ENCODE results near the gene UBTD1.

Gene UBTD1

DNA sequence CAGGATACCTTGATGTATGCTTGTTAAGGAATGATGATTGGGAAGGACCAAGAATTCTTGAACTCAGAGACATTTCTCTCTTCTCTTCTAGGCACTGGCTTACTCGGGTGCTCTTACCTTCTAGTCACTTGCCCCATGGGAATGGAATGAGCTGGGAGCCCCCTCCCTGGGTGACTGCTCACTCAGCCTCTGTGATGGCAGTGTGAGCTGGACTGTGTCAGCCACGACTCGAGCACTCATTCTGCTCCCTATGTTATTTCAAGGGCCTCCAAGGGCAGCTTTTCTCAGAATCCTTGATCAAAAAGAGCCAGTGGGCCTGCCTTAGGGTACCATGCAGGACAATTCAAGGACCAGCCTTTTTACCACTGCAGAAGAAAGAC lies 42.0 kb upstream of the UBTD1 start:
- no peaks in the 10 kb centered on the region for H3K9me2 ChIP-seq (replicated peaks; ENCODE audit: insufficient read depth, low read length)
- H3K9ac ChIP-seq (ENCODE audit: low read length) = no peak overlapping the region
- H3K4me3 ChIP-seq (ENCODE audit: insufficient read depth, low read length, poor library complexity, severe bottlenecking) = no peak overlapping the region
- H3K4me2 ChIP-seq (ENCODE audit: low read depth, low read length, poor library complexity, severe bottlenecking) = no peak overlapping the region
- H3K9me3 ChIP-seq (ENCODE audit: insufficient read depth, low read length) = no peaks in the 10 kb centered on the region
- TF ChIP-seq EZH2phosphoT487 (conservative IDR thresholded peaks at IDR 0.05; ENCODE audit: low read length) = no peak
- H3K27ac ChIP-seq (ENCODE audit: low read depth, low read length) = no peak overlapping the region
- no peaks in the 10 kb centered on the region for H3K27me3 ChIP-seq (ENCODE audit: low read length)
- H2AFZ ChIP-seq (ENCODE audit: low read depth, low read length, severe bottlenecking) = no peak overlapping the region
- H3K36me3 ChIP-seq (ENCODE audit: low read length) = peaks cover 14% of the 10 kb centered on the region; the same call in 1 of the 2 replicates
- no peaks in the 10 kb centered on the region for H4K20me1 ChIP-seq (ENCODE audit: low read depth, low read length)
- no peaks in the 10 kb centered on the region for H3K79me2 ChIP-seq (ENCODE audit: insufficient read depth, low read length)
- H3F3A ChIP-seq (ENCODE audit: insufficient read depth) = no peaks in the 10 kb centered on the region

DNA sequence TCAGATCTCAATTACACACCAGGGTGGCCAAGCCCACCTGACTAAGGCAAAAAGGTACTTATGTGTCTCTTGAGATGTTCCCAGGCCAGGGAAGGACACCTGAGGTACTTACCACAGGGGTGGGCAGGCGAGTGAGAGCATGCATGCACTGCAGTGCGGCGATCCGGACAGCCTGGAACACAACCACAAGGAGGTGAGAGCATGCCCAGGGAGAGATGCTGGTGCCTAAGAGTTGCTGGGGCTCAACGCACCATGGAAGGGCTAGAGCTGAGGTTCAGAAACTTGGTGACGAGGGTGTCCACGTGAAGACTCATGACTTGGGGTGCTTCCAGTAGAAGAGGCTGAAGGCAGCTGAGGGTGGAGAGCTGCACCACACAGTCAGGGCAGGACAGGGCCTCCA lies 39.6 kb upstream of the UBTD1 start:
- Histone ChIP-seq H3K9me3 (ENCODE audit: insufficient read depth, low read length) (no peaks in the 10 kb centered on the region), H3K9me2 (replicated peaks; ENCODE audit: insufficient read depth, low read length) (no peaks in the 10 kb centered on the region), H3K27me3 (ENCODE audit: low read length) (no peaks in the 10 kb centered on the region), H3K79me2 (ENCODE audit: insufficient read depth, low read length) (no peaks in the 10 kb centered on the region), H3K4me3 (ENCODE audit: insufficient read depth, low read length, poor library complexity, severe bottlenecking) (no peak overlapping the region), H3K9ac (ENCODE audit: low read length) (no peak overlapping the region), H2AFZ (ENCODE audit: low read depth, low read length, severe bottlenecking) (no peak overlapping the region), H3F3A (ENCODE audit: insufficient read depth) (peaks cover 6% of the 10 kb centered on the region; the same call in 1 of the 2 replicates), H3K27ac (ENCODE audit: low read depth, low read length) (no peak overlapping the region), H4K20me1 (ENCODE audit: low read depth, low read length) (no peaks in the 10 kb centered on the region), H3K4me2 (ENCODE audit: low read depth, low read length, poor library complexity, severe bottlenecking) (no peak overlapping the region), H3K36me3 (ENCODE audit: low read length) (peaks cover 23% of the 10 kb centered on the region; the same call in 1 of the 2 replicates)
- TF ChIP-seq CTCF (IDR thresholded peaks at IDR 0.05; ENCODE audit: insufficient read depth, low read length, poor library complexity, severe bottlenecking) (no peak), EZH2phosphoT487 (conservative IDR thresholded peaks at IDR 0.05; ENCODE audit: low read length) (no peak)

DNA sequence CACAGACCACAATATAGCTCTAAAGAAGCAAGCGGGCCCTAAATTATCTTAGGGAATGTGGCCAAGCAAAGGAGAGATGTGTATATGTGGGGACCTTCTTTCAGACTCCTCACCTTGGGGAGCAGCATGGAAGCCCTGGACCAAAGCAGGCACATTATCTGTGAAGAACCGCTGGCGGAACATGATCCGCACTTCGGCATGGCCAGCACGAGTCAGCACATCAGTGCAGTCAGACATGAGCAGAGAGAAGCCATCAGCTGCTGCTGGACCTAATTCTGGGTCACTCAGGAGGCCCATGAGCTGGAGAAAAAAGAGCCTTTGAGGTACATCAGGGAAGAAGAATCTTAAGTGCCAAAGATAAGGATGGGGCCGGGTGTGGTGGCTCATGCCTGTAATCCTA lies 38.8 kb upstream of the UBTD1 start:
- Histone ChIP-seq H3K9ac (ENCODE audit: low read length) (no peak overlapping the region), H3K4me2 (ENCODE audit: low read depth, low read length, poor library complexity, severe bottlenecking) (no peak overlapping the region), H3K9me2 (replicated peaks; ENCODE audit: insufficient read depth, low read length) (no peaks in the 10 kb centered on the region), H2AFZ (ENCODE audit: low read depth, low read length, severe bottlenecking) (no peak overlapping the region), H3K79me2 (ENCODE audit: insufficient read depth, low read length) (no peaks in the 10 kb centered on the region), H3K36me3 (ENCODE audit: low read length) (peaks cover 23% of the 10 kb centered on the region; the same call in 1 of the 2 replicates), H3K27me3 (ENCODE audit: low read length) (no peaks in the 10 kb centered on the region), H3K4me3 (ENCODE audit: insufficient read depth, low read length, poor library complexity, severe bottlenecking) (no peak overlapping the region), H3K27ac (ENCODE audit: low read depth, low read length) (no peak overlapping the region), H3K9me3 (ENCODE audit: insufficient read depth, low read length) (no peaks in the 10 kb centered on the region), H4K20me1 (ENCODE audit: low read depth, low read length) (no peaks in the 10 kb centered on the region), H3F3A (ENCODE audit: insufficient read depth) (peaks cover 10% of the 10 kb centered on the region; the same call in 1 of the 2 replicates)
- TF ChIP-seq EZH2phosphoT487 (conservative IDR thresholded peaks at IDR 0.05; ENCODE audit: low read length) = no peak
- TF ChIP-seq CTCF (IDR thresholded peaks at IDR 0.05; ENCODE audit: insufficient read depth, low read length, poor library complexity, severe bottlenecking) = no peak

- H2AFZ ChIP-seq (ENCODE audit: low read depth, low read length, severe bottlenecking) = no peak overlapping the region
- no peaks in the 10 kb centered on the region for H3K27me3 ChIP-seq (ENCODE audit: low read length)
- peaks cover 10% of the 10 kb centered on the region; the same call in 1 of the 2 replicates for H3F3A ChIP-seq (ENCODE audit: insufficient read depth)
- H3K36me3 ChIP-seq (ENCODE audit: low read length) = peaks cover 23% of the 10 kb centered on the region; the same call in 1 of the 2 replicates
- TF ChIP-seq CTCF (IDR thresholded peaks at IDR 0.05; ENCODE audit: insufficient read depth, low read length, poor library complexity, severe bottlenecking) = no peak
- TF ChIP-seq EZH2phosphoT487 (conservative IDR thresholded peaks at IDR 0.05; ENCODE audit: low read length) = no peak
- H3K9ac ChIP-seq (ENCODE audit: low read length) = no peak overlapping the region
- H3K9me3 ChIP-seq (ENCODE audit: insufficient read depth, low read length) = no peaks in the 10 kb centered on the region
- H3K79me2 ChIP-seq (ENCODE audit: insufficient read depth, low read length) = no peaks in the 10 kb centered on the region
- no peak overlapping the region for H3K4me3 ChIP-seq (ENCODE audit: insufficient read depth, low read length, poor library complexity, severe bottlenecking)
- no peak overlapping the region for H3K27ac ChIP-seq (ENCODE audit: low read depth, low read length)
- H4K20me1 ChIP-seq (ENCODE audit: low read depth, low read length) = no peaks in the 10 kb centered on the region
- no peak overlapping the region for H3K4me2 ChIP-seq (ENCODE audit: low read depth, low read length, poor library complexity, severe bottlenecking)
- no peaks in the 10 kb centered on the region for H3K9me2 ChIP-seq (replicated peaks; ENCODE audit: insufficient read depth, low read length)
These were observed 36.4 kb upstream of the UBTD1 start for GRCh38 chr10:97462309-97462708.

Measured in SU-DHL-6 (cell line).